HG03045 (cell line): ENCODE results near the gene TSPAN14.
A peak's percentile ranks its signal among the peaks of the same experiment; 100 is the strongest.
"Not testable (repeated sequence)": the region's sequence is repeated elsewhere in the genome, so short reads cannot be mapped to it uniquely, and the experiment has no call there.

Experiments
- ATAC-seq: cut with Tn5 transposase; IDR thresholded peaks from one replicate; pipeline ENCODE4 v1.9.1; 2021; ENCODE audit warnings: mild to moderate bottlenecking, moderate library complexity; ENCODE audit not compliant: unreplicated experiment

Gene TSPAN14

GRCh38 chr10:80520661-80521470, 66.8 kb downstream of the TSPAN14 start:
- no peak for ATAC-seq

DNA sequence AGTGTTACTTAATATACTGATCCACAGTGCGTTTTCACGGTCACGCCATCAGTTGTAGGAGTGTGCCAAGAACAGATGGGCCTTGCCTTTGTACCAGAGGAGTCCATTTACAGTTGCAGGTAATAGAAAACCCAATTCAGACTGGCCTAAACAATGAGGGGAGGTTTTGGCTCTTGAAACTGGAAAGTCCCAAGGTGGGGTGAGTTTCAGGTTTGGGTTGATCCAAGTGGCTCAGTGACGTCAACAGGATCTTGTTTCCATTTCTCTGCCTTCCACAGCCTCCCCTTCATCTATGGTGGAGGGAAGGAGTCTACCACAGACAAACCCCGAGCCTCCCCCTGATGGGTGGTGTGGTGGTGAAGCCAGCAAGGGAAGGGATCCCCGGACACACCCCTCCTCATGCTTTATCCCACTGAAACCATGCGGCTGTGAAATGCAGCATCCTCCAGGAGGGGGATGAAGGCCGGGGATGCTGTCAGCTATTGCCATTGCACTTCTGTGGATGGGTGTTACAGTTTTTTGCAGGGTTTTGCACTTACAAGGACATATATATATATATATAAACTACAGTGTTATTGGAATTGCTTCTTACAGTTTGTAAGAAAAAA, 68.8 kb downstream of the TSPAN14 start:
- no peak for ATAC-seq

- no peak for ATAC-seq
Observed at GRCh38 chr10:80523773-80524172, 69.7 kb downstream of the TSPAN14 start.

DNA sequence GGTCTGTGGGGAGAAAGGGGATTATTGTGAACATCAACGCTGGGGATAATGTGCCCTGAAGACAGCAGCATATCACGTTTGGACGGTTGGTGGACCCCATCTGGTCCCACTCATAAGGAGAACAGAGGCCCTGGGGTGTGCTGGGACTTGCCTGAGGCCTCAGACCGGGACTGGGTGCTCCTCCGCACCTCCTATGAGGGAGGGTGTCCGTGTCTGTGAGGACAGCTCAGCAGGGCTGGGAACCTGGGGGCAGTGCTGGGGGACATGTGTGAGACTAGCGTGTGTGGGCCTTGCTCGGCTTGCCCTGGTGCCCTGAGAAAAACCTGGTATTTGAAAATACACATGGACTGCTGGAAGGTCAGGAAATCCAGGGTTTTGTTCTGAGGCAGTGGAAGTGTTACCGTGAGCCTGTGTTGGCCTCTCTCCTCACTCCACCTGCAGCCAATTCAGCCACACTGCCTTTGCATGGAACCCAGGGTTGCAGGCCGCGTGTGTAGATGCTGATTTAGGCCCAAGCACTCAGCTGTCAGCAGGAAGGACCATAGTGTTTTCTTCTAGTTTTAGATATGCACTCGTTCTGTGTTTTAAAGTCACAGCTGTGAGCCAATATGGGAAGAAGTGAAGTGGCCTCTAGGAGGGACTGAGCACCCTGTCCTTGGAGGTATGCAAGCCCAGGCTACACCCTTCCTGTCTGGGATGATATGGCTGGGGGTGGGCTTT, 70.2 kb downstream of the TSPAN14 start:
- no peak for ATAC-seq

GRCh38 chr10:80526218-80526617, 72.1 kb downstream of the TSPAN14 start:
- ATAC-seq = no peak

DNA sequence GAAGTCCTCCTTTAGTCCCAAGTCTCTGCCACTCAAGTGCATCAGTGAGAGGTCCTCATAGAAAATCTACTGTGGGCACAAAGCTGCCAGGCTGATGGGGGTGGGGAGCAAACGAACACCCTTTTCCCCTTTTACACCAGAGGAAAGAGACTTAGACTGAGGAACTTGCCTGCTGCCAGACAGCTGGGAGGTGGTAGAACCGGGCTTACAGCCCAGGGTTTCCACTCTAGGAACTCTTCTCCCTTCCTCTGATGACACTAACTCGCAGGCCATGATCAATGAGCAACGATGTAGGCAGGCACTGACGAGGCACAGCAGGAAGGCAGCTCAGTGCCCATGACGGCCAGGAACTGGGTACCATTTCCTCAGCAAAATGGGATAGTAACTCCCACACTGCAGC, 72.6 kb downstream of the TSPAN14 start:
- ATAC-seq = no peak

DNA sequence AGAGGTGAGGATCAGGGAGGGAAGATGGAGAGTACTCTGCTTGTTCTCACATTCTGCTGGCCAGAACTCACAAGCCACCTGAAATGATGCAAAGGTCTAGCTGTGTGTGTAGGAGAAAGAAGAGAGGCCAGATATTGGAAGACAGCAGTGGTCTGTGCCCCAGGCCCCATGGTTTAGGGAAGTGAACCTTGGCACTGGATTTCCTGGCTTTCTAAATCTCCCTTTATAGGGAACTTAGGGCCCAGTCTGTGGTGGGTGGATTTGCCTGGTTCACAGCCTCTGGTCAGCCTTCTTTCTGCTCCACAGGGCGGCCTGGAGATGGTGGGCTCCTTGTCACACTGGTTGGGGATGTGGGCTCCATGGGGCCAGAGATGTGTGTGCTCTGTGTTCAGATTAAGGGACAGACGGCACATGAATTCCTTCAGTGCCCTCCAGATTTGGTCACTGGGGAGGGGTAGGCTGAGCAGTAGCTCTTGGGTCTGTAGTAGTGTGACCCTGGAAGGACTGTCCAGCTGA, 74.1 kb downstream of the TSPAN14 start:
- ATAC-seq = no peak

DNA sequence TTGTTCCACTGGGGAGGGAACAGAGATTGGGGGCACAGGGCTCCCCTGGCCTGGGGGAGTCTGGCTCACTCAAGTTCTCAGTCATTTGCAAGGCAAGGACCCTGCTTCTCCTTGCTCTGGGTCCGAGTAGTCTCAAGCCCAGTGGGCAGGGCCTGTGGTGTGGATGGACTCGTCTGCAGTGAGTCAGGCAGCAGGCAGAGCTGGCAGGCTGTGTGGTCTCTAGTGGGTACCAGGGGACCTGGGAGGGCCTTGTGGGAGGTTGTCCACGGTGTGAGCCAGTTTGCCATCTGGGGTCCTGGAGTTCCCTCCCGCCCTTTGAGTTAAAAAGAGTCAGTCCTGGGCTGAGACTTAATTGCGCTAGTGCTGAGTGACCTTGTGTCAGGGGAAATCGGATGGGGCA, 74.8 kb downstream of the TSPAN14 start:
- ATAC-seq = no peak

GRCh38 chr10:80529604-80530003, 75.5 kb downstream of the TSPAN14 start:
- ATAC-seq = no peak

DNA sequence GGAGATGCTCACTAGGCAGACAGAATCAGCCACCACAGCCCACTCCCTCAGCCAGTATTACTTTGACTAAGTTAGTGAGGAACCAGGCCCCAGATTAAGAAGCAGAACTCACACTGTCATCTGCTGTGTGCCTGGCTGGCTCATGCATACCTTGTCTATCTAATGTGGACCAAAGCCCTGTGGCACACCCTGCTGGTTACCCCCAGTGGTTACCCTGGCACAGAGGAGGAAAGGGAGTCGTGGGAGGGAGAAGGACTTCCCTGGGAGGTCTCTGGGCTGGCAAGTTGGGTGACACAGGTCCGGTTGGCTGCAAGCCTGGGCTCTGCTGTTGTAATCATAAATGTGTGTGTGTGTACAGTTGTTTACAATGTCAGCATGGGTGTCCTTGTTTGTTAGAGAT, 76.1 kb downstream of the TSPAN14 start:
- no peak for ATAC-seq

DNA sequence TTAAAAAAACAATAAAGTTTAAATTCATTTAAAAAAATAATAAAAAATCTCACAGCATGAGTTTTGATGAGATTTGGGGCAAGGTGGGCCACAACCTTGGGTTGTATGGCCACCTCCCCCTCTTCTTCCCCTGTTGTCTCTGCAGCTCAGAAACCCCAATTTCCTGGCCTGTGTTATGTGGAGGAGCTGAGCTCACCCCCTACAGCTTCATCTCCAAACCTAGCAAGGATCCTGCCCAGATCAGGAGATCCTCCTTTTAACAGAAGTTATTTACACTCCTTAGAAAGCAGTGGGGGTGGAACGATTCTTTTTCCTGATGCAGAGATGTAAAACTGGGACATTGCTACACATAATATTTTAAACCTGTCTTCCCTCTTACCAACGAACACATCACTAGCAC, 76.7 kb downstream of the TSPAN14 start:
- no peak for ATAC-seq

DNA sequence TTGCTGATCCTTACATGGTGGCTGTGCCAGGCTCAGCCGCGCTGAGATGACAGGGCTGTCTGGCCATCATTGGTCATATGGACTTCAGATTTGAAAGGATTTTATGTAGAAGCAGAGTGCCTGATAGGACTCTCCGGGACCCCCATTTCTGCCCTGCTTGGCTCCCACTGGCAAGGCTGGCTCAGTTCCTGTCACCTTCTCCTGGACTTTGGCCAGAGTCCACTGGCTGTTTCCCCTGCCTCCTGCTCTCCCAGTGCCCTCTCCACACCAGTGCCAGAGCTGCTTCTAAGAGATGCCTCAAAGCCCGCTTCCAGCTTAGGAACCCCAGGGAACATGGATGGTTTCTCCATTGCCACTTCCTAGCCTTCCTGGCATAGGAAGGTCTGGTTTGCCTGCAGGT, 78.5 kb downstream of the TSPAN14 start:
- ATAC-seq = no peak

GRCh38 chr10:80534059-80534458, 79.9 kb downstream of the TSPAN14 start:
- not testable (repeated sequence) for ATAC-seq

DNA sequence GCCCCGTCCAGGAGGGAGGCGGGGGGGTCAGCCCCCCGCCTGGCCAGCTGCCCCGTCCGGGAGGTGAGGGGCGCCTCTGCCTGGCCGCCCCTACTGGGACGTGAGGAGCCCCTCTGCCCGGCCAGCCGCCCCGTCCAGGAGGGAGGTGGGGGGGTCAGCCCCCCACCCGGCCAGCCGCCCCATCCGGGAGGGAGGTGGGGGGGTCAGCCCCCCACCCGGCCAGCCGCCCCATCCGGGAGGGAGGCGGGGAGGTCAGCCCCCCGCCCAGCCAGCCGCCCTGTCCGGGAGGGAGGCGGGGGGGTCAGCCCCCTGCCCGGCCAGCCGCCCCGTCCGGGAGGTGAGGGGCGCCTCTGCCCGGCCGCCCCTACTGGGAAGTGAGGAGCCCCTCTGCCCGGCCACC, 80.5 kb downstream of the TSPAN14 start:
- not testable (repeated sequence) for ATAC-seq

- ATAC-seq = peak; percentile 86
Observed at GRCh38 chr10:80535671-80536360, 81.7 kb downstream of the TSPAN14 start.

GRCh38 chr10:80536361-80536835, 82.3 kb downstream of the TSPAN14 start:
- ATAC-seq = no peak

DNA sequence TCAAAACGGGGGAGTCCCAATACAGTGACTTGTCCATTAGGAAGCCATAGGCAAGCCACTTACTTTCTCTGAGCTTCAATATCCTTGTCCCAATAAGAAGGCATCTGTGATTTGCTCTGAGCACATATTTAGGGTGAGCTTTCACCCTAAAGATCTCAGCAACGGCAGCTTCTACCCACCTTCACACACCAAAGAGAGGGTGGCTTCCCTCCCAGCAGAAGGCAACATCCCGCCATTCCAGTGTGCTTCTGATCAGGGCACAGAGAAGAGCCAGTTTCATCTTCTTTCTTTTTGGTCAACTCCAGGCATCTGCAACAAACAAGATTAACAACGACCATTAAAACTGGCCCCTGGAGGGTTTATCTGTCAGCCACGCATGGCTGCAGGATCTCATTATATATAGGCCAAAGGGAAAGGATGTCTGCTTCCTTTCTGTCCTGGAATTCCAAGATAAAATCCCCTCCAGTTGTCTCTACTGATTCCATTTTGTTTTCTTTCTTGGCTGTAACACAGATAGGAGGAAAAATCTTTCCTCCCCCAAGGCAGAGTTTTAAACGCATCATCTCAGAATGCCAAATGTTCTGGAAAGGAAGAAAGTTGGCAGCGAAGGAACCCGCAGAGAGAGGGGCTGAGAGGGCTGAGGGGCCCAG, 83.1 kb downstream of the TSPAN14 start:
- ATAC-seq = no peak

- ATAC-seq = no peak
Observed at GRCh38 chr10:80537736-80538480, 83.8 kb downstream of the TSPAN14 start, which contains the start of gene SH2D4B. Gene SH2D4B, plus strand, starts transcription at chr10:80537902. Its CDS starts 430 bp downstream, at chr10:80538332.

DNA sequence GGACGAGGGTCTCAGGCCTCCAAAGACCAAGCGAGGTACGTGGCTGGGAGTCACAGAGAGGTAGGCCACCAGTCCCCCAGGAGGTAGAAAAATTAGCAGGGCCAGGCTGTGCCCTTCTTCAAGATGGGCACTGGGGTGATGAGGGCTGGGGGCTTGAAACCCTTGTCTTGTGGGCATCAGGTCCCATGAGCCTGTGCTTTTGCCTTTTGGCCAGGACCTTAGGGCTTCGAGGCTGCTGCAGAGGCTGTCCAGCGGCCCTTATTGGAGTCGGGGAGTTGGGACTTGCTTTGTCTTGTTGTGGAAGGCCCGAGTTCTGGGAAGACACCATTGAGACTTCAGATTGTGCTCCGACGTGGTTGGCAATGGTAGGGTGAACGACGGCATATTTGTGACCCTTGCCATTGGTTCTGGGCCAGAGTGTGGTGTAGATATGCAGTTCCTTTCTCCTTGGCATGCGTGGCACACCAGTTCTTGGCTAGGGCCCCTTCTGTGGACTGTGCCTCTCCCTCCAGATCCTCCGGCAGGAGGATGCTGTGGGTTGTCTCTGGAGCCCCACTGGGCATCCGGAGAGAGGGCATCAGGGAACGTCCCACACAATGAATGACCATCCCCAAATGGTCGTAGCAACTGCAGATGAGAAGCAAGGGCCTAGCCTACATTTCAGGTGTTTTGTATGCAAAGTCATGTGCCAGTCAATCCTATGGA, 84.5 kb downstream of the TSPAN14 start:
- no peak for ATAC-seq
